Mucosa of descending colon (tissue), 3 donors: ENCODE data around the gene CAPG. TPM values are rescaled to one million over a fixed set of nuclear protein-coding genes. Genes with fewer than 3 reads are reported as not detected.

Source experiments
- ATAC-seq: fragments of 200-7000 bp; cut with Tn5 transposase; one replicate; pipeline ENCODE4 v1.9.1; 2020; ENCODE audit warnings: mild to moderate bottlenecking, moderate library complexity
- DNase-seq, 3 donors: peaks; one replicate each; pipeline ENCODE4 v3.0.0-alpha.2; 2020
- H3K36me3 ChIP-seq: fragments of 200-600 bp; one replicate; pipeline ENCODE4 v1.8.0; 2021; ENCODE audit warnings: low read depth, mild to moderate bottlenecking
- H3K4me1 ChIP-seq: fragments of 200-600 bp; one replicate; pipeline ENCODE4 v1.8.0; 2021; ENCODE audit warnings: low read depth, mild to moderate bottlenecking
- H3K4me3 ChIP-seq: fragments of 200-600 bp; one replicate; pipeline ENCODE4 v1.8.0; 2021; ENCODE audit warnings: mild to moderate bottlenecking
- H3K9me3 ChIP-seq: fragments of 200-600 bp; one replicate; pipeline ENCODE4 v1.8.0; 2021; ENCODE audit warnings: mild to moderate bottlenecking
- CTCF ChIP-seq: fragments of 200-600 bp; IDR thresholded peaks from one replicate; pipeline ENCODE4 v1.8.0; 2022; ENCODE audit warnings: antibody characterized with exemption, mild to moderate bottlenecking
- intact Hi-C, 2 donors: fragments of 100-400 bp; cut with DNase I in 1 of 2; cut with micrococcal nuclease in 1 of 2; formaldehyde crosslinking; loops; one replicate each; pipeline versions ENCODE4 v1.11.0 to v1.11.1; 2022; cut with DNase I, micrococcal nuclease
- total RNA-seq, 3 donors: library from RNA; stranded (reverse); fragmentation: NEBNext Ultra II Directional in 2 of 3; extraction: Animal tissue kit (Norgen Biotek cat#: 25700) in 2 of 3; gene quantifications; one replicate each; pipeline versions ENCODE4 v1.2.1 to v1.2.4, GENCODE V29; 2021 to 2023
- donor health status: DM: no; HTN: no; CAD: no; lungs with moderate emphysema.
- donor health status: DM: no; HTN: no; CAD: no.
- donor health status: DM: no; HTN: yes; CAD: no.

Gene CAPG
- total RNA-seq, 3 donors from 2014 or later, result 46.3 to 103 (median 71.2) TPM

DNA sequence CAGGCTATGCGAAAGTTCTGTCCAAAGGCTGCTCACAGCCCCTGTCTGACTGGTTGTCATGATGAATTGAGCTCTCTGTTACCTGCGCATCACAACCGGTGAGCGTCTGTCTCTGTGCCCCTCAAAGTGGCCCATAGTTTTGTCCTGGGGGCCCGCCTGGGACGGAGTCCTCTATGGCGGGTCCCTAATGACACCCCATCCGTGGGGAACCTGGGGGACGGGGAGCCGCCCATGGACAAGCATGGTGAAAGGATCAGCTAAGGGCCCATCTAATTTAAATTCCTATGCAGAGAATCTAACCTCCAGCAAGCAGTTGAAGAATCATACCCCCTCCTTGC, 55.1 kb downstream of the CAPG start:
- peak overlapping the region; percentile 65 for H3K4me3 ChIP-seq
- H3K36me3 ChIP-seq, result no peaks in the 10 kb centered on the region
- no peak for DNase-seq
- H3K4me1 ChIP-seq, result peaks cover 8% of the 10 kb centered on the region
- ATAC-seq, result no peak
- H3K9me3 ChIP-seq, result no peaks in the 10 kb centered on the region
- no peak for TF ChIP-seq CTCF
- intact Hi-C loops, result no loop called here

DNA sequence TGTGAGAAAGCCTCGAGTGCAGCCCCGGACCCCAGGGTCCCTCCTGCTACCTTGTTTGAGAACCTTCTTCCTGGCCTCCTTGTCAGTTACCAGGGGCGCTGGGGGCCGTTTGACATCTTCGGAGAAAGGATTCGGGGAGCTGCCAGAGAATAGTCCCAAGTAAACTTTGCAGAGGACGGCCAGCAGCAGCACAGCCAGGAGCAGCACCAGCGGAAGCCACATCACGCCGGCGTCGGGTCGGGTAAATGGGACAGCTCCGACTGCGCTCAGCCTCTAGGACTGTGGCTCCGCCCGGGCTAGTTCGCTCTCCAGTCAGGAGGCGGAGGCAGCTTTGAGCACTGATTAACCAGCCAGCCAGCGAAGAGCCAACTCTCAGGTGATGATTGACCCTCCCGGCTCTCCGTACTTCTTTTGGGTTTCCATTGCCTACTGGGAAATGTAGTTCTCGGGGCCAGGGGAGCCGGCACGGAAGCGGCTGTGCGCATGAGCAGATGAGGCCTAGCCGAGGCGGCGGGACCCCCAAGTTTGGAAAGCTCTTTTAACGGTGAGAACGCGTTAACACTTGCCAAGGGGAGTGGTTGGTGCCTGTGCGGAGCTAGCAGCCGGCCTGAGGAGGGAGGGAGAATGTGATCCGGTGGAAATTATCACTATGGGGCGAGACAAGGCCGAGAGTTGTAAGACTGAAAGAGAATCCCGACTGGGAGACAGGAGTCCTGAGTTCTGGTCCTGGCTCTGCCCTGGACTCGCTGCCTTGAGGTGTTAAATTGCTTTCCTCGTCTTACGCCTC, 55.7 kb downstream of the CAPG start, which contains the start of the genes ELMOD3 and RETSAT:
Gene ELMOD3, plus strand, starts transcription at position 484 of the 787 bp plus-strand sequence. CDS start 2,430 bp downstream, outside the sequence.
Gene RETSAT, minus strand, starts transcription at position 243 of the 787 bp plus-strand sequence. Its CDS starts 21 bp downstream, at position 222.
- peaks cover 8% of the 10 kb centered on the region for H3K4me1 ChIP-seq
- H3K9me3 ChIP-seq, result no peaks in the 10 kb centered on the region
- ATAC-seq (peak; percentile 97), DNase-seq (peak; percentile 96 to 99 (median 97))
- no peak for TF ChIP-seq CTCF
- H3K4me3 ChIP-seq, result peak within 1 kb of the TSS; percentile 65
- intact Hi-C loops, result no loop called here
- H3K36me3 ChIP-seq, result peaks cover 4% of the 10 kb centered on the region

- ATAC-seq (peak; percentile 85), DNase-seq (peak; percentile 81 to 82 (median 82))
- no peak for TF ChIP-seq CTCF
- H3K4me1 ChIP-seq, result peaks cover 8% of the 10 kb centered on the region
- intact Hi-C loops, result no loop called here
- H3K36me3 ChIP-seq, result peaks cover 4% of the 10 kb centered on the region
- H3K4me3 ChIP-seq, result peak overlapping the region; percentile 65
- no peaks in the 10 kb centered on the region for H3K9me3 ChIP-seq
These were observed 56.3 kb downstream of the CAPG start for GRCh38 chr2:85353876-85354285.

GRCh38 chr2:85347599-85347998, 62.6 kb downstream of the CAPG start:
- Histone ChIP-seq H3K36me3 (peaks cover 4% of the 10 kb centered on the region), H3K9me3 (no peaks in the 10 kb centered on the region), H3K4me3 (no peak overlapping the region), H3K4me1 (no peaks in the 10 kb centered on the region)
- intact Hi-C loops, result no loop called here
- DNase-seq (no peak), ATAC-seq (no peak)
- TF ChIP-seq CTCF, result no peak

Other genes with a start within 250 kb of the CAPG start
- 100 to 1,000 TPM; 148 to 227 (median 163) TPM for gene TGOLN2, start 82.4 kb downstream of the CAPG start, total RNA-seq
- gene RETSAT, start 55.8 kb downstream of the CAPG start, total RNA-seq, result 100 to 1,000 TPM; 154 to 378 (median 278) TPM
- gene ELMOD3, start 55.6 kb downstream of the CAPG start, total RNA-seq, result 10 to 100 TPM; 18.1 to 29.8 (median 23.0) TPM
- 10 to 100 TPM in 1 of 3 donors, 1 to 10 TPM in 2; 6.7 to 13.1 (median 8.6) TPM for gene SH2D6, start 8.3 kb upstream of the CAPG start, total RNA-seq
- 100 to 1,000 TPM; 156 to 229 (median 167) TPM for gene MAT2A, start 128.8 kb upstream of the CAPG start, total RNA-seq
- 10 to 100 TPM; 26.4 to 39.1 (median 31.7) TPM for gene GGCX, start 151.1 kb upstream of the CAPG start, total RNA-seq
- 100 to 1,000 TPM; 125 to 312 (median 254) TPM for gene VAMP8, start 167.2 kb upstream of the CAPG start, total RNA-seq
- 10 to 100 TPM; 10.8 to 39.3 (median 28.3) TPM for gene VAMP5, start 174.1 kb upstream of the CAPG start, total RNA-seq
- 10 to 100 TPM; 73.7 to 89.5 (median 80.8) TPM for gene RNF181, start 185.4 kb upstream of the CAPG start, total RNA-seq
- gene TMEM150A, start 192.3 kb upstream of the CAPG start, total RNA-seq, result 10 to 100 TPM in 1 of 3 donors, 1 to 10 TPM in 2; 9.4 to 20.9 (median 10.0) TPM
- 10 to 100 TPM; 36.4 to 45.5 (median 36.7) TPM for gene C2orf68, start 201.7 kb upstream of the CAPG start, total RNA-seq
- 10 to 100 TPM; 33.5 to 46.4 (median 35.6) TPM for gene USP39, start 205.8 kb upstream of the CAPG start, total RNA-seq